Right cardiac atrium (tissue), 5 donors: ENCODE data around the gene DZIP1. TPM values are rescaled to one million over a fixed set of nuclear protein-coding genes. Genes with fewer than 3 reads are reported as not detected.
A peak's percentile ranks its signal among the peaks of the same experiment; 100 is the strongest.
"Not testable (repeated sequence)": the region's sequence is repeated elsewhere in the genome, so short reads cannot be mapped to it uniquely, and the experiment has no call there.

Experiments
- ATAC-seq, 2 donors: fragments of 200-7000 bp; cut with Tn5 transposase; one replicate each; pipeline versions ENCODE4 v1.8.0 to v1.9.1; 2020; ENCODE audit warnings: moderate library complexity in 2 of 2, mild to moderate bottlenecking in 1 of 2
- DNase-seq, 3 donors: peaks; one replicate each; pipeline ENCODE4 v3.0.0-alpha.2; 2020
- H3K27ac ChIP-seq: one replicate; pipeline ENCODE4 v1.5.1; 2013; ENCODE audit warnings: mild to moderate bottlenecking, low read length, control low read depth, moderate library complexity
- H3K27me3 ChIP-seq: one replicate; pipeline ENCODE4 v1.6.1; 2013; ENCODE audit not compliant: control insufficient read depth, insufficient read depth
- H3K4me1 ChIP-seq: one replicate; pipeline ENCODE4 v1.6.1; 2013; ENCODE audit warnings: low read length; ENCODE audit not compliant: control insufficient read depth, insufficient read depth
- H3K4me3 ChIP-seq: one replicate; pipeline ENCODE4 v1.5.1; 2013; ENCODE audit warnings: low read length, control low read depth
- H3K9me3 ChIP-seq: one replicate; pipeline ENCODE4 v1.6.1; 2013; ENCODE audit warnings: low read length; ENCODE audit not compliant: control insufficient read depth
- WGBS: extraction: QIAGEN DNeasy Blood & Tissue Kit; methylation state at CpG from one replicate; pipeline ENCODE4 v1.1.7; 2013; 5-methylcytosine and 5-hydroxymethylcytosine counted together
- intact Hi-C, 4 donors: fragments of 100-400 bp; cut with DNase I; formaldehyde crosslinking; loops; one replicate each; pipeline versions ENCODE4 v1.11.0 to v1.14.0; 2022 to 2023
- polyA plus RNA-seq: library from polyadenylated mRNA; stranded (reverse); fragments of 200-250 nt; gene quantifications from one replicate; pipeline ENCODE4 v1.2.3, GENCODE V29; 2013
- total RNA-seq, 4 donors: library from RNA; stranded (reverse); fragmentation: NEBNext Ultra II Directional; extraction: Animal tissue kit (Norgen Biotek cat#: 25700); gene quantifications; one replicate each; pipeline ENCODE4 v1.2.1, GENCODE V29; 2021
- donor health status: healthy with polysubstance abuse.
- donor health status: DM: no; HTN: yes; CAD: no.
- donor health status: DM: no; HTN: no; CAD: no.
- donor health status: DM: no; HTN: yes; CAD: no; lungs with severe emphysema.
- donor health status: DM: yes; HTN: yes; CAD: no.

Gene DZIP1
- total and polyA plus RNA-seq, 5 donors, result 3.4 to 6.9 (median 6.3) TPM

GRCh38 chr13:95676105-95676761 is 31.7 kb upstream of the DZIP1 start:
- under 1% methylated on average over 32 of the region's 32 CpGs for WGBS

GRCh38 chr13:95671597-95671996 is 27.1 kb upstream of the DZIP1 start:
- ATAC-seq (peak in 1 of 2 donors; percentile 9), DNase-seq (no peak)
- Histone ChIP-seq H3K9me3 (peaks cover 3% of the 10 kb centered on the region), H3K4me3 (no peak overlapping the region), H3K27ac (no peak overlapping the region), H3K4me1 (no peaks in the 10 kb centered on the region), H3K27me3 (no peaks in the 10 kb centered on the region)
- intact Hi-C loops, result no loop called here
- 87% methylated on average over 5 of the region's 5 CpGs for WGBS

More at GRCh38 chr13:95676105-95676761, 31.7 kb upstream of the DZIP1 start:
- intact Hi-C loops, result no loop called here
- ATAC-seq (no peak), DNase-seq (no peak)
- H3K27me3 ChIP-seq, result no peaks in the 10 kb centered on the region
- H3K4me3 ChIP-seq, result peak overlapping the region; percentile 73
- H3K27ac ChIP-seq, result peak overlapping the region; percentile 94
- peaks cover 3% of the 10 kb centered on the region for H3K9me3 ChIP-seq
- no peaks in the 10 kb centered on the region for H3K4me1 ChIP-seq

GRCh38 chr13:95667235-95667634 is 22.7 kb upstream of the DZIP1 start:
- H3K27ac ChIP-seq, H3K4me3 ChIP-seq, H3K4me1 ChIP-seq, H3K27me3 ChIP-seq, intact Hi-C loops, ATAC-seq, H3K9me3 ChIP-seq, DNase-seq: not testable (repeated sequence)

GRCh38 chr13:95660981-95661581 is 16.6 kb upstream of the DZIP1 start:
- intact Hi-C loops, result no loop called here
- H3K27ac ChIP-seq, result no peak overlapping the region
- DNase-seq (no peak), ATAC-seq (no peak)
- no peaks in the 10 kb centered on the region for H3K9me3 ChIP-seq
- no peaks in the 10 kb centered on the region for H3K4me1 ChIP-seq
- H3K27me3 ChIP-seq, result no peaks in the 10 kb centered on the region
- H3K4me3 ChIP-seq, result no peak overlapping the region

- DNase-seq (no peak), ATAC-seq (no peak)
- no peak overlapping the region for H3K4me3 ChIP-seq
- no peaks in the 10 kb centered on the region for H3K27me3 ChIP-seq
- no peaks in the 10 kb centered on the region for H3K9me3 ChIP-seq
- no peaks in the 10 kb centered on the region for H3K4me1 ChIP-seq
- intact Hi-C loops, result no loop called here
- H3K27ac ChIP-seq, result no peak overlapping the region
Measured at GRCh38 chr13:95659500-95659899, 15.0 kb upstream of the DZIP1 start.

- H3K27me3 ChIP-seq, result no peaks in the 10 kb centered on the region
- no peaks in the 10 kb centered on the region for H3K9me3 ChIP-seq
- no peaks in the 10 kb centered on the region for H3K4me1 ChIP-seq
- H3K4me3 ChIP-seq, result no peak overlapping the region
- intact Hi-C loops, result no loop called here
- no peak for DNase-seq
- H3K27ac ChIP-seq, result no peak overlapping the region
- WGBS, result 39% methylated on average over 3 of the region's 3 CpGs
- ATAC-seq, result no peak
Measured at GRCh38 chr13:95656386-95657015, 12.0 kb upstream of the DZIP1 start.

GRCh38 chr13:95652821-95653220 is 8.3 kb upstream of the DZIP1 start:
- ATAC-seq, result peak; percentile 34 to 69
- no peak overlapping the region for H3K27ac ChIP-seq
- H3K4me1 ChIP-seq, result no peaks in the 10 kb centered on the region
- H3K9me3 ChIP-seq, result no peaks in the 10 kb centered on the region
- H3K27me3 ChIP-seq, result no peaks in the 10 kb centered on the region
- H3K4me3 ChIP-seq, result no peak overlapping the region
- intact Hi-C loops, result no loop called here
- peak in 1 of 3 donors; percentile 22 for DNase-seq
- WGBS, result 41% methylated on average over 3 of the region's 3 CpGs

- 57% methylated on average over 1 of the region's 1 CpG for WGBS
- no peak overlapping the region for H3K4me3 ChIP-seq
Measured at GRCh38 chr13:95652244-95652764, 7.8 kb upstream of the DZIP1 start.

GRCh38 chr13:95650696-95651095 is 6.2 kb upstream of the DZIP1 start:
- H3K27ac ChIP-seq, result no peak overlapping the region
- H3K27me3 ChIP-seq, result no peaks in the 10 kb centered on the region
- intact Hi-C loops, result no loop called here
- H3K9me3 ChIP-seq, result no peaks in the 10 kb centered on the region
- WGBS, result 72% methylated on average over 5 of the region's 5 CpGs
- ATAC-seq (no peak), DNase-seq (no peak)
- no peaks in the 10 kb centered on the region for H3K4me1 ChIP-seq
- H3K4me3 ChIP-seq, result no peak overlapping the region

More at GRCh38 chr13:95652244-95652764, 7.8 kb upstream of the DZIP1 start:
- intact Hi-C loops, result no loop called here
- H3K27me3 ChIP-seq, result no peaks in the 10 kb centered on the region
- H3K4me1 ChIP-seq, result no peaks in the 10 kb centered on the region
- no peaks in the 10 kb centered on the region for H3K9me3 ChIP-seq
- no peak overlapping the region for H3K27ac ChIP-seq
- DNase-seq (no peak), ATAC-seq (no peak)

- Histone ChIP-seq H3K9me3 (no peaks in the 10 kb centered on the region), H3K4me1 (no peaks in the 10 kb centered on the region), H3K27ac (no peak overlapping the region), H3K27me3 (no peaks in the 10 kb centered on the region), H3K4me3 (no peak overlapping the region)
- no peak for DNase-seq
- intact Hi-C loops, result no loop called here
- WGBS, result 82% methylated on average over 6 of the region's 6 CpGs
- no peak for ATAC-seq
Measured at GRCh38 chr13:95647321-95647720, 2.8 kb upstream of the DZIP1 start.

GRCh38 chr13:95643936-95644598 is 439 bp downstream of the DZIP1 start:
- H3K27ac ChIP-seq, result no peak overlapping the region
- H3K4me3 ChIP-seq, result peak overlapping the region; percentile 74
- no peaks in the 10 kb centered on the region for H3K27me3 ChIP-seq
- WGBS, result under 1% methylated on average over 62 of the region's 62 CpGs
- DNase-seq, result peak in 2 of 3 donors; percentile 27 to 61
- ATAC-seq, result peak; percentile 64 to 71
- H3K9me3 ChIP-seq, result no peaks in the 10 kb centered on the region
- H3K4me1 ChIP-seq, result no peaks in the 10 kb centered on the region
- intact Hi-C loops, result no loop called here
